NCI-H2081 treated with DMSO at 0.1 percent for 48 hours (cell line): ENCODE data around the gene CR1L.
"Not testable (repeated sequence)": the region's sequence is repeated elsewhere in the genome, so short reads cannot be mapped to it uniquely, and the experiment has no call there.

Experiments used
- DNase-seq: peaks from one replicate; lab custom pipeline; 2025; lab: John Stamatoyannopoulos, UW

The CR1L gene

DNA sequence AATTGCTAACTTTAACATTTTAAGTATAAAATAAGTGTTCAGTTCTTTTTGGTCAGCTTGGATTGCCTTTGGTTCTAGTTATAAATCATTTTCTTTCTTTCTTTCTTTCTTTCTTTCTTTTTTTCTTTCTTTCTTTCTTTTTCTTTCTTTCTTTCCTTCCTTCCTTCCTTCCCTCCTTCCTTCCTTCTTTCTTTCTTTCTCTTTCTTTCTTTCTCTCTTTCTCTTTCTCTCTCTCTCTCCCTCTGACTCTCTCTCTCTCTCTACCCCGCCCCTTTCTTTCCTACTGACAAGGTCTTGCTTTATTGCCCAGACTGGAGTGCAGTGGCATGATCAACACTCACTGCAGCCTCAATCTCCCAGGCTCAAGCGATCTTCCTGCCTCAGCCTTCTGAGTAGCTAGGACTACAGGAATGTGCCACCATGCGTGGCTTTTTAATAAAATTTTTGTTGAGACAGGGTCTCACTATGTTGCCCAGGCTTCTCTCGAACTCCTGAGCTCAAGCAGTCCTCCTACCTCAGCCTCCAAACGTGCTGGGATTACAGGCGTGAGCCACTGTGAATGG, 38.0 kb downstream of the CR1L start:
- DNase-seq: not testable (repeated sequence)

- DNase-seq: not testable (repeated sequence)
Measured at GRCh38 chr1:207690551-207690950, 45.6 kb downstream of the CR1L start.

- DNase-seq: no peak
Measured at GRCh38 chr1:207691010-207691409, 46.1 kb downstream of the CR1L start.

DNA sequence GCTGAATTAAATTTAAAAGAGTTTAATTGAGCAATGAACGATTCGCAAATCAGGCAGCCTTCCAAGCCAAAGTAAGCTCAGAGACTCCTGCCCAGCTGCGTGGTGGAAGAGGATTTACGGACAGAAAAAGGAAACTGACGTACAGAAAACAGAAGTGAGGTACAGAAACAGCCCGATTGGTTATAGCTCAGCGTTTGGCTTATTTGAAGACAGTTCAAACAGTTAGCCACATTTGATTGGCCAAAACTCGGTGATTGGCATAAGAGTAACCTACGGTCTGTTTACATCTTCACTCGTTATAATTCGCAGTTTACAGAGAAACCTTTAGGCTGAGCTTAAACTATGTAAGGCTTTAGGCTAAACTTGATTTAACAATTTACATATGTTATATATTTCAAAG, 46.9 kb downstream of the CR1L start:
- no peak for DNase-seq

DNA sequence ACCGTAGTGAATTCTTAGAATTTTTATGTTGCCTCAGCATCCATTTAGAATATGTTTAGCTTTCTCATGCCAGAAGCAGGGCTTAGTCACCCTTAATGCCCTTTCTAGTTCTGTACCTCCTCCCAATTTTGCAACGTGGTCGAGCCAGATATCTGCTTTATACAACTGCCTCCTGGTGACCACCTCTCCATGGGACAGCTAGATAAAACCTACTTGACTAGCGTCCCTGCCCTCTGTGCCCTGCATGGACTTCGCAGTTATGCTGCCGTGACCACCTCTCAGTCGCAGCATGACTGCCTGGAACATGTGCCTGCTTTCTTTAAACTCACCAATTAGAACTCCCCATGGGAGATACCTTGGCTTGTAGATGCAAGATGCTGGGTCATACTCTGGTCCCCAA, 47.4 kb downstream of the CR1L start:
- not testable (repeated sequence) for DNase-seq

DNA sequence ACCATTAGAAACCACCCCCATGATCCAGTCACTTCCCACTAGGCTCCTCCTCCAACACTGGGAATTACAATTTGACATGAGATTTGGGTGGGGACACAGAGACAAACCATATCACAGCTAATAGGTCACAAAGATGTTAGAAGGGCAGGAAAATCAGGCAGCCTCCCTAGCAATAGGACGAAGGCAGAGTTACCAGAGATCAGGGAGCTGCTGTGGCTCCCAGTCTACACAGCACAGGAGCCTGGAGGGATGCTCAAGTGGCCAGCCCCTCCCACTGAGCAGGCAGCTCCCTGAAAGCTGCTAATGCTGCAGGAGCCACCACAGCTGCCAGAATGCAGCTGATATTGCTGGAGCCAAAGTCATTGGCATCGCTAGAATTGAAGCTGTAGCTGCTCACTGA, 51.0 kb downstream of the CR1L start:
- no peak for DNase-seq

- peak; percentile 18 for DNase-seq
Measured at GRCh38 chr1:207698822-207699483, 54.0 kb downstream of the CR1L start.

DNA sequence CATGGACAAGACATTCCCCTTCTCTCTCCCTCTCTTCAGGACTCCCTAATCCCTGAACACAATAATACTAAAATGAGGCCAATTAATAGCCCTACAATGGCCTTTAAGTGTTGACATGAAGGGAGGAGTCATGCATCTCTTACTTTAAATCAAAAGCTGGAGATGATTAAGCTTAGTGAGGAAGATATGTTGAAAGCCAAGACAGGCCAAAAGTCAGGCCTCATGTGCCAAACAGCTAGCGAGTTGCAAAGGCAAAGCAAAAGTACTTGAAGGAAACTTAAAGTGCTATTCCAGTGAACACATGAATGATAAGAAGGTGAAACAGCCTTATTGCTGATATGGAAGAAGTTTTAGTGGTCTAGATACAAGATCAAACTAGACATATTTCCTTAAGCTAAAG, 57.4 kb downstream of the CR1L start:
- no peak for DNase-seq

DNA sequence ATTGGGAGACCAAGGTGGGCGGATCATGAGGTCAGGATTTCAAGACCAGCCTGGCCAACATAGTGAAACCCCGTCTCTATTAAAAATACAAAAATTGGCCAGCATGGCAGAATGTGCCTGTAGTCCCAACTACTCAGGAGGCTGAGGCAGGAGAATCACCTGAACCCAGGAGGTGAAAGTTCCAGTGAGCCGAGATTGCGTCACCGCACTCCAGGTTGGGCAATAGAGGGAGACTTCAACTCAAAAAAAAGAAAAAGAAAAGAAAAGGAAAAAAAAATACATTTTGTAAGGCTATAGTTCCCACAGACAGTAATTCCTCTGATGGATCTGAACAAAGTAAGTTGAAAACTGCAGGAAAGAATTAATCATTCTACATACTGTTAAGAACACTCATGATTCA, 58.8 kb downstream of the CR1L start:
- no peak for DNase-seq

DNA sequence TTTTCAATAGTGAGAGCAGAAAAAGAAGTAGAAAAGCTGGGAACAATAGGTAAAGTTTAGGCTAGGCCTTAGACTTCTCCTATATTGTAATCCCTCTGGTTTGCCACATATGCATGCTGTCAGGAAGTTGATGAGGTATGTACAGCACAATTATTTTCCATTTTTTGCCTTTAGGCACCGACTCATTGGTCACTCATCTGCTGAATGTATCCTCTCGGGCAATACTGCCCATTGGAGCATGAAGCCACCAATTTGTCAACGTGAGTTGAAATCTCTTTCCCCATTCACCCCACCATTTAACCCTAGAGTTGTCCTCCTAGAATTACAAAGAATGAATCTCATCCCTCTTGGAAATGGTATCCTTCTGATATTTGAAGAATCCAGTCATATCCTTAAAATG, 63.1 kb downstream of the CR1L start:
- DNase-seq: not testable (repeated sequence)

DNA sequence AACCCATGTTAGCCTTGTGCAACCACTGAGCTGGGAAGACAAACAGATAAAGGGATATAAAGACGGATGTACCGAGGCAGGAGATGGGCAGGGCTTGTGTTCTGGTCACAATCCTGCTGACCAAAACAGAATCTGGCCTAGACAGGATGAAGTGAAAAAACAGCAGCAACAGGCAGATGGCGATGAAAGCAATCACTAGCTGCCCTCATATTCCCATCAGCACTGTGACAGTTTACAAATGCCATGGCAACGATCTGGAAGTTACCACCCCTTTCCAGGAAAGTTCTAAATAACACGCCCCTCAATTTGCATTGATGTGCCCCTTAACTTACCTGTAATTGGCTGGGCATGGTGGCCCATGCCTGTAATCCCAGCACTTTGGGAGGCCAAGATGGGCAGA, 66.4 kb downstream of the CR1L start:
- DNase-seq: no peak

- DNase-seq: not testable (repeated sequence)
Measured at GRCh38 chr1:207712701-207713100, 67.8 kb downstream of the CR1L start.

GRCh38 chr1:207713529-207713928, 68.6 kb downstream of the CR1L start:
- no peak for DNase-seq

DNA sequence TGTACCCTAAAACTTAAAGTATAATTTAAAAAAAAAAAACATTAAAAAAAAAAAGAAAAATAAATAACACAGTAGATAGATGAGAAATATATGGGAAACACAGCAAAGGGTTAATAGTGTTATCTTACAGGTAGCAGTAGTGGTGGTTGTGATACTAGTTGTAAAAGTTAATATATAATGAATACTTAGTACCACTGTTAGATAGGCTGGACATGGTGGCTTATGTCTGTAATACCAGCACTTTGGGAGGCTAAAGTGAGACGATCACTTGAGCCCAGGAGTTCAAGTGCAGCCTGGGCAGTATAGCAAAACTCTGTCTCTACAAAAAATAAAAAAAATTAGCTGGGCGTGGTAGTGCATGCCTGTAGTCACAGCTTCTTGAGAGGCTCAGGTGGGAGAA, 74.3 kb downstream of the CR1L start:
- DNase-seq: no peak

GRCh38 chr1:207728200-207728858, 83.4 kb downstream of the CR1L start:
- not testable (repeated sequence) for DNase-seq

GRCh38 chr1:207737503-207738157, 92.7 kb downstream of the CR1L start:
- DNase-seq: not testable (repeated sequence)

DNA sequence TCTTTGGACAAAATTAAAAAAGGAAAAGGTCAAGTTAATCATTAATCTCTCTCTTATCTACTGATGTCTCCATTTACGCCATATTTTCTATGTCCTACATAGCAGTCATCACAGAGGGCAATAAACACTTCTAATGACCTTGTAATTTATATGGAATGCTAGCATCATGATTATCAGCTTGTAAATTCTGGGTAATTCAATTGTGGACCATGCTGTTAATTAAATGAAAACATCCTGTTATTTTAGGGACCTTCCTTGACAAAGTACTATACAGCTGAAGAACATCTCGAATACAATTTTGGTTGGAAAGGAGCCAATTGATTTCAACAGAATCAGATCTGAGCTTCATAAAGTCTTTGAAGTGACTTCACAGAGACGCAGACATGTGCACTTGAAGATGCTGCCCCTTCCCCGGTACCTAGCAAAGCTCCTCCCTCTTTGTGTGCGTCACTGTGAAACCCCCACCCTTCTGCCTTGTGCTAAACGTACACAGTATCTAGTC, 93.3 kb downstream of the CR1L start:
- not testable (repeated sequence) for DNase-seq

DNA sequence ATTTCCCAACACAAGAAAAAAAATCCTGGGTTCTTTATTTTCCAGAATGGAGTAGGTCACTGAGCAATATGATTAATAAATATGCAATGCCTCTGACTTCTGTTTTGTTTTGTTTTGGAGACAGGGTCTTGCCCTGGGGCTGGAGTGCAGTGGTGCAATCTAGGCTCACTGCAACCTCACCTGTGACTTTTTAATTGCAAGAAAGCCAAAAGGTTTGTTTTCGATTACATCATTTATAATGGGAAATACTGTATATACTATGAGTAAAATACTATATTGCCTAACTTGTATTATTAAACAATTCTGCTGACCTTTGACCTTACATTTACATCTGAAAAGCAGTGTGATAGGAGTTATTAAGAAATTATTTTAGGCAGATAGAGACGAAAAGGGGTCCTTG, 95.3 kb downstream of the CR1L start:
- no peak for DNase-seq

DNA sequence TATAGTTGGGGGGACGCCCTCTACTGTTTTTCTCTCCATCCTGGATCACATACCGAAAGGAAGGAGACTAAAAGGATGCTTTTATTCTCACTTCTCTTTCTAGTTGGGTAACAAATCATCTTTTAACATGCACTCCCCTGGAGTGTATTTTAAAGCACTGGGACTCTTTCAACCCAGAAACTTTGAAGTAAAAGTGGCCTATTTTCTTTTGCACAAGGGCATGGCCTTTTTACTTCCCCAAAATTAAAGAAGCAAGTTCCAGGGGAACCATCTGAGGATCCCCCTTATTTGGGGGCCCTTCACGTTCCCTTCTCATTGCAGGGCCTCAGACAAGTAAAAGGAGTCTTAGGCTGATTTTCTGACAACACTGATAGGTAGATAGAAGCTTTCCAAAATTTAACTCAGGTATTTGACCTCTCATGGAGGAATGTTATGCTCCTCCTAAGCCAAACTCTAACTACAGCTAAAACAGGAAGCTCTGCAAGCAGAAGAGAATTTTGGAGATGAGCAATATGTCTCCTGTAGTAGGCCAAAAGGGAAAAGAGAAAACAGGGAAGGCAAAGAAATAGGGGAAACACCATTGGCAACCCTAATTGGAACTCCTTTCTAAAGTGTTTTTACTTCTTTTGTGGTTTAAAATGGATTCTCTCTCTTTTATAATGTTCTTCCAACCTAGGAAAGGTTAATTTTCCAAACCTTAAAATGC, 98.1 kb downstream of the CR1L start:
- no peak for DNase-seq

DNA sequence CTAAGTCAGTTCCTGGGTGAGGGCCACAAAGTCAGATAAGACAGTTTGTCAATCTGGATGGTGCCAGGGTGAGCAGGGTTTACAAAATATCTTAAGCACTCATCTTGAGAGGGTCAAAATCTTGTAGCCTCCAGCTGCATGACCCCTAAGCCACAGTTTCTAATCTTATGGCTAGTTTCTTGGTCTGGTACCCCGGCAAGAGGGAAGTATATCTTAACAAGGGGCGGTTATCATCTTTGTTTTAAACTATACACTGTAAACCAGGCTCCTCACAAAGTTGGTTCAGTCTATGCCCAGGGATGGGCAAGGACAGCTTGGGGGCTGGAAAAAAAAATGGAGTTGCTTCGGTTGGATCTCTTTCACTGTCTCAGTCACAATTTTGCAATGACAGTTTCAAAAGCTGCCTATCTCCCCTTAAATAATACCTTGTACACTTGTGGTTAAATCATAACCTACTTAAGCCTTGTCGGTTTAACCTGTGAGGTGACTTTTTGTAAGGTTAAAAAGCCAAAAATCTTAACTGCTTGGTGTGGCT, 99.1 kb downstream of the CR1L start:
- no peak for DNase-seq

DNA sequence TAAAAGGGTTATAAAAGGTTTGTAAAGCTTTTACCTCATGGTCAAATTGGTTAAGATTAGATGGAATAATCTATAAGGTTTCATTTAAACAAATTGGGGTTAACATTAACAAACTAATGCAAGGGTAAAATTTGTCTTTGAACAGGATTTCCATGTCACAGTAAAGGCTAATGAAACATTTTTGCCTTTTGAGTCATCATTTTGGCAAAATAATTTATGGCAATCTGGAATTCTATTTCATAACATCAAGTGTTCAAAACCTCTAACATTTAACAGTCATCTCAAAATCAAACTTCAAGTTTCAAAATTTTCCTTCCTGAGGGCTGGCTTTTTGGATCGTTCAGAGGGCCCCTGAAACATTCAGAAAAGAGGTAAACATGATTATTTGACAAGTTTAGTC, 100.4 kb downstream of the CR1L start:
- no peak for DNase-seq
